Measurements from ENCODE around the gene IL5RA. TPM values are rescaled to one million over a fixed set of nuclear protein-coding genes. Genes with fewer than 3 reads are reported as not detected.

The IL5RA gene
- total and polyA plus RNA-seq, 2 experiments from 2014 or later, result not detected

GRCh38 chr3:3087279-3087678 lies 22.9 kb downstream of the IL5RA start:
- in situ Hi-C loops (cut with MboI), result no loop called here
- no peak for DNase-seq
- H3K27me3 ChIP-seq (replicated peaks; ENCODE audit: insufficient read depth), result no peaks in the 10 kb centered on the region

GRCh38 chr3:3086239-3086638 lies 23.9 kb downstream of the IL5RA start:
- no peaks in the 10 kb centered on the region for H3K27me3 ChIP-seq (replicated peaks; ENCODE audit: insufficient read depth)
- no peak for DNase-seq
- H2AFZ ChIP-seq, result no peak overlapping the region
- in situ Hi-C loops (cut with MboI), result no loop called here
- TF ChIP-seq EZH2 (IDR thresholded peaks at IDR 0.05; ENCODE audit: insufficient read depth, poor library complexity, severe bottlenecking) (no peak), EZH2phosphoT487 (IDR thresholded peaks at IDR 0.05; ENCODE audit: insufficient read depth, low read depth) (no peak)
- no peak overlapping the region for H3K9ac ChIP-seq
- H3K9me2 ChIP-seq (ENCODE audit: insufficient read depth), result no peaks in the 10 kb centered on the region
- H3K36me3 ChIP-seq (ENCODE audit: low read depth), result no peaks in the 10 kb centered on the region
- no peak overlapping the region for H3K27ac ChIP-seq
- H3K4me1 ChIP-seq (ENCODE audit: insufficient read depth), result no peaks in the 10 kb centered on the region
- H4K20me1 ChIP-seq (ENCODE audit: insufficient read depth), result no peaks in the 10 kb centered on the region
- no peak overlapping the region for H3K4me3 ChIP-seq
- H3K9me3 ChIP-seq (ENCODE audit: low read depth), result no peaks in the 10 kb centered on the region
- H3K4me2 ChIP-seq (ENCODE audit: unreplicated experiment), result no peak overlapping the region
- 21% methylated on average over 6 of the region's 6 CpGs for WGBS, 2 experiments (ENCODE audit: low coverage in 1 of 2, low lambda C conversion rate in 2 of 2, missing lambda C conversion rate in 2 of 2)
- H3F3A ChIP-seq (ENCODE audit: insufficient read depth), result no peaks in the 10 kb centered on the region
- H3K79me2 ChIP-seq (ENCODE audit: insufficient read depth), result no peaks in the 10 kb centered on the region

More at GRCh38 chr3:3087279-3087678, 22.9 kb downstream of the IL5RA start:
- no peaks in the 10 kb centered on the region for H3K79me2 ChIP-seq (ENCODE audit: insufficient read depth)
- H3K36me3 ChIP-seq (ENCODE audit: low read depth), result no peaks in the 10 kb centered on the region
- no peaks in the 10 kb centered on the region for H3K4me1 ChIP-seq (ENCODE audit: insufficient read depth)
- H2AFZ ChIP-seq, result no peak overlapping the region
- no peak for TF ChIP-seq EZH2 (IDR thresholded peaks at IDR 0.05; ENCODE audit: insufficient read depth, poor library complexity, severe bottlenecking)
- no peak for TF ChIP-seq EZH2phosphoT487 (IDR thresholded peaks at IDR 0.05; ENCODE audit: insufficient read depth, low read depth)
- no peak overlapping the region for H3K4me2 ChIP-seq (ENCODE audit: unreplicated experiment)
- no peak overlapping the region for H3K4me3 ChIP-seq
- H4K20me1 ChIP-seq (ENCODE audit: insufficient read depth), result no peaks in the 10 kb centered on the region
- no peak overlapping the region for H3K9ac ChIP-seq
- no peaks in the 10 kb centered on the region for H3F3A ChIP-seq (ENCODE audit: insufficient read depth)
- H3K9me2 ChIP-seq (ENCODE audit: insufficient read depth), result no peaks in the 10 kb centered on the region
- no peak overlapping the region for H3K27ac ChIP-seq
- no peaks in the 10 kb centered on the region for H3K9me3 ChIP-seq (ENCODE audit: low read depth)

DNA sequence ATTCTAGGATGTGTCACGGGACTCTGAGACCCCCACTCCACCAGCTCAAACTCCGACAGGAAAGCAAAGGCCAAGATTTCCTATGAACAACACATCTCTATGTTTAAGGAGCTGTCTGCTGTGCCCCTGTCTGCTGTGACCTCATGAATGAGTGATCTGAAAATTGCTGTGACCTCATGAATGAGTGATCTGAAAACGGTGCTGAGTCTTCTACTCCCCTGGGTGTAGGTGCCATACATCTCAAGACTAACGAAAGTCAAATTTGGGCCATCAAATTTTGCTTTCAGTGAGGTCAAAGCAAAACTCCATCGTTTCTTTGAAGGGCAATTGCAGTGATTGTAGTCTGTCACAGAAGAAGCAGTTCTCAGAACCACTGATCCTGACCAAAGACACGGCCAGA lies 24.4 kb downstream of the IL5RA start:
- Histone ChIP-seq H3K4me1 (ENCODE audit: insufficient read depth) (no peaks in the 10 kb centered on the region), H3F3A (ENCODE audit: insufficient read depth) (no peaks in the 10 kb centered on the region), H3K27ac (no peak overlapping the region), H4K20me1 (ENCODE audit: insufficient read depth) (no peaks in the 10 kb centered on the region), H3K4me2 (ENCODE audit: unreplicated experiment) (no peak overlapping the region), H2AFZ (no peak overlapping the region), H3K36me3 (ENCODE audit: low read depth) (no peaks in the 10 kb centered on the region), H3K9me3 (ENCODE audit: low read depth) (no peaks in the 10 kb centered on the region), H3K9ac (no peak overlapping the region), H3K4me3 (no peak overlapping the region), H3K9me2 (ENCODE audit: insufficient read depth) (no peaks in the 10 kb centered on the region), H3K79me2 (ENCODE audit: insufficient read depth) (no peaks in the 10 kb centered on the region), H3K27me3 (replicated peaks; ENCODE audit: insufficient read depth) (no peaks in the 10 kb centered on the region)
- DNase-seq, result no peak
- TF ChIP-seq EZH2phosphoT487 (IDR thresholded peaks at IDR 0.05; ENCODE audit: insufficient read depth, low read depth), result no peak
- no peak for TF ChIP-seq EZH2 (IDR thresholded peaks at IDR 0.05; ENCODE audit: insufficient read depth, poor library complexity, severe bottlenecking)
- in situ Hi-C loops (cut with MboI), result no loop called here
- WGBS, 2 experiments (ENCODE audit: low coverage in 1 of 2, low lambda C conversion rate in 2 of 2, missing lambda C conversion rate in 2 of 2), result 8 to 11% methylated on average over 6 of the region's 6 CpGs

GRCh38 chr3:3084890-3085289 lies 25.3 kb downstream of the IL5RA start:
- WGBS, 2 experiments (ENCODE audit: low coverage in 1 of 2, low lambda C conversion rate in 2 of 2, missing lambda C conversion rate in 2 of 2), result 16 to 39% methylated on average over 3 of the region's 3 CpGs
- no peak overlapping the region for H3K4me2 ChIP-seq (ENCODE audit: unreplicated experiment)
- H3K9me2 ChIP-seq (ENCODE audit: insufficient read depth), result no peaks in the 10 kb centered on the region
- H3K36me3 ChIP-seq (ENCODE audit: low read depth), result no peaks in the 10 kb centered on the region
- in situ Hi-C loops (cut with MboI), result no loop called here
- no peak overlapping the region for H3K27ac ChIP-seq
- no peaks in the 10 kb centered on the region for H3F3A ChIP-seq (ENCODE audit: insufficient read depth)
- no peaks in the 10 kb centered on the region for H3K9me3 ChIP-seq (ENCODE audit: low read depth)
- no peaks in the 10 kb centered on the region for H3K4me1 ChIP-seq (ENCODE audit: insufficient read depth)
- no peaks in the 10 kb centered on the region for H3K79me2 ChIP-seq (ENCODE audit: insufficient read depth)
- no peak overlapping the region for H2AFZ ChIP-seq
- H4K20me1 ChIP-seq (ENCODE audit: insufficient read depth), result no peaks in the 10 kb centered on the region
- no peak overlapping the region for H3K9ac ChIP-seq
- H3K4me3 ChIP-seq, result no peak overlapping the region
- no peak for DNase-seq
- H3K27me3 ChIP-seq (replicated peaks; ENCODE audit: insufficient read depth), result no peaks in the 10 kb centered on the region
- TF ChIP-seq EZH2phosphoT487 (IDR thresholded peaks at IDR 0.05; ENCODE audit: insufficient read depth, low read depth), result no peak
- TF ChIP-seq EZH2 (IDR thresholded peaks at IDR 0.05; ENCODE audit: insufficient read depth, poor library complexity, severe bottlenecking), result no peak

DNA sequence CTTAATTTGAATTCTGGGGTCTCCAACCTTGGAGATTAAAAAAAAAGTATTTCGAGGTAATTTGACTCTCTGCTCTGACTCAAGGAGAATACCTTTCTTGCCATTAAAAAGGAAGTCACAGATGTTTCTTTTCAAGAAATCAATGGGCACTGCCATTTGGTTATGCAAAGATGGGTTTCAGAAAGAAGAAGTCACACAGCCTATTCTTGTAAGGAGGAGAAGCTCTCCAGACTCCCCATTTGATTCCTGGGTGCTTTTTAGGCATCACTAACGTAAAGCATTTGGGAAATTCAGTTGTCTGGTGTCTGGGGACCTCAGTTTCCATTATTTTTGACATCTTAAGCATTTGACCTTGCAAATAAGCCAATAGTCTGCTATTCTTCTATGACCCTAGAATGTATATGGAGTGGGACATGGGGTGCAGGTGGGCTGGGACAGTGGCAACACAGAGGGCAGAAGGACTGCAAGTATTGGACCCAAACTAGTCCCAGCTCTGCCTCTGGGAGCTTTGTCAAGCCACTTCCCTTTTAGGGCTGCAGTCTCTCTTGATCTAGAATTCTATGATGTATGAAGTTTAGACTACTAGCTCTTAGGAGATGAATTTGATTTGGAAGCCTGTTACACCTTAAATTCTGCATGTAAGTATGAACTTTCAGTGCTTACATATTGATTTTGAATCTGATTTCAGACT lies 27.8 kb downstream of the IL5RA start:
- Histone ChIP-seq H3K4me2 (ENCODE audit: unreplicated experiment) (no peak overlapping the region), H3K36me3 (ENCODE audit: low read depth) (no peaks in the 10 kb centered on the region), H3F3A (ENCODE audit: insufficient read depth) (no peaks in the 10 kb centered on the region), H3K27ac (no peak overlapping the region), H3K9me2 (ENCODE audit: insufficient read depth) (no peaks in the 10 kb centered on the region), H3K9me3 (ENCODE audit: low read depth) (no peaks in the 10 kb centered on the region), H3K4me1 (ENCODE audit: insufficient read depth) (no peaks in the 10 kb centered on the region), H3K79me2 (ENCODE audit: insufficient read depth) (no peaks in the 10 kb centered on the region), H3K4me3 (no peak overlapping the region), H4K20me1 (ENCODE audit: insufficient read depth) (no peaks in the 10 kb centered on the region), H3K9ac (no peak overlapping the region), H2AFZ (no peak overlapping the region), H3K27me3 (replicated peaks; ENCODE audit: insufficient read depth) (no peaks in the 10 kb centered on the region)
- WGBS, 2 experiments (ENCODE audit: low coverage in 1 of 2, low lambda C conversion rate in 2 of 2, missing lambda C conversion rate in 2 of 2), result 8% methylated on average over 2 of the region's 2 CpGs
- in situ Hi-C loops (cut with MboI), result no loop called here
- DNase-seq, result no peak
- TF ChIP-seq EZH2 (IDR thresholded peaks at IDR 0.05; ENCODE audit: insufficient read depth, poor library complexity, severe bottlenecking) (no peak), EZH2phosphoT487 (IDR thresholded peaks at IDR 0.05; ENCODE audit: insufficient read depth, low read depth) (no peak)

Measured in GM23248 (cell line).